HAP-1 (cell line): ENCODE measurements around the gene TMC3.

ENCODE experiments used
- DNase-seq, 2 experiments: peaks; one replicate each; pipeline ENCODE4 v3.0.0-alpha.2; 2016 to 2020; ENCODE audit warnings: low spot score in 2 of 2
- H3K27me3 ChIP-seq: fragments of 250-450 bp; sonication (Bioruptor Pico); 2 replicates; pipeline ENCODE4 v1.5.1; 2020; ENCODE audit warnings: low read depth, mild to moderate bottlenecking, moderate library complexity
- H3K36me3 ChIP-seq: fragments of 250-450 bp; sonication (Bioruptor Pico); replicated peaks from 2 replicates; pipeline ENCODE4 v1.5.1; 2020; ENCODE audit warnings: mild to moderate bottlenecking
- H3K4me1 ChIP-seq: fragments of 250-450 bp; sonication (Bioruptor Pico); 2 replicates; pipeline ENCODE4 v1.5.1; 2020; ENCODE audit warnings: mild to moderate bottlenecking
- H3K4me3 ChIP-seq: fragments of 250-450 bp; sonication (Bioruptor Pico); 2 replicates; pipeline ENCODE4 v1.5.1; 2020; ENCODE audit warnings: mild to moderate bottlenecking, moderate library complexity
- H3K9me3 ChIP-seq: fragments of 250-450 bp; sonication (Bioruptor Pico); 2 replicates; pipeline ENCODE4 v1.5.1; 2020; ENCODE audit warnings: mild to moderate bottlenecking, moderate library complexity
- in situ Hi-C: fragments of 300-500 bp; cut with MboI; formaldehyde crosslinking; loops from 3 replicates; pipeline ENCODE4 v1.14.3; 2020; ENCODE audit warnings: low sequenced_read_pairs, inconsistent platforms, mixed read lengths

TMC3 gene

DNA sequence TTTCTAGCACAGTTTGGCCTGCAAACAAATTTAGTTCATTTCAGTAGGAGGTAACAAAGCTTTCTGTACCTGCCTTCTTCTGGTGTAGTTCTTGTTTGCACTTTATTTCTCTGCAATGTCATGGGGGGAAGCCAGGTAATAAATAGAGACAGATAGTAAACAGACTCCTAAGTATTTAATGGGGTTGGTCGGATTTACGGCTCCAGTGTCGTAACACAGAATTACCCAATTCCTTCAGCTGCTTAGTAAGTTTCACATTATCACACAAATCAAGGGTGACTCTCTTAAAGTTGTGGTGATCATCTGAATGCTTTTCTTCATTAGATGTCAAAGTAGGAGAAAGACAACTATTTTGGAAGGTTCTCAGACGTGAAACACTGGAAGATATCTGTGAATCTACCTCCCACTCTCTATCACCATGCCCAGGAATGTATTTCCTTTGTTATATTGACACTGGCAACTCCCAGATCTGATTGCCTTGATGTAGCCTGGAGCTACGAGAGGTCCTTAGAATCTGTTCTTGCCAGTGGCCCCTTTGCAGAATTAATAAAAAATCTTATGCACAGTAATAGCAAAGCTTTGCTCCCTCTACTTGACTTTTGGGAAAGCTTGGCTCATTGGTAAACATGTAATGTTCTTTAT is 25.0 kb upstream of the TMC3 start:
- DNase-seq, result no peak

DNA sequence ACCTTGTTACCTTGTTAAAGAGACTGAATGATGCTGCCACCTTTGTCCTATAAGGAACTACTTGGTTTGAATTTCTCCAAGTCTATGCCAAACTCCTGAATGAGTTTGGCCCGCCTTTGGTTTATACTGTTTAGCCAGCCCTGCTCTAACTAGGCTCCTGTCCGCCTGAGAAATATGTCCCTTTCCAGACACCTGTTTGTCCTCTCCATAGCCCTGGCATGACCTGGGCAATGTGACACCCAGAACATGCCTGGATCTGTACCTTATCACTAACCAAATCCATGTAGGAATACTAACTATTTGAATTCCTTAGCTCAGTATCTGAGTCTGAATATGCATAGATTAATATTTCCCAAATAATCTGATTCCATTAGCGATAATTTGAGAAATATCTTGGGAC is 24.4 kb upstream of the TMC3 start:
- H3K36me3 ChIP-seq, result no peaks in the 10 kb centered on the region
- DNase-seq, result no peak
- in situ Hi-C loops, result no loop called here

More for the DNA sequence above, 25.0 kb upstream of the TMC3 start:
- Histone ChIP-seq H3K27me3 (peaks cover 10% of the 10 kb centered on the region), H3K4me1 (no peaks in the 10 kb centered on the region), H3K36me3 (no peaks in the 10 kb centered on the region), H3K9me3 (no peaks in the 10 kb centered on the region), H3K4me3 (no peak overlapping the region)
- in situ Hi-C loops, result no loop called here

DNA sequence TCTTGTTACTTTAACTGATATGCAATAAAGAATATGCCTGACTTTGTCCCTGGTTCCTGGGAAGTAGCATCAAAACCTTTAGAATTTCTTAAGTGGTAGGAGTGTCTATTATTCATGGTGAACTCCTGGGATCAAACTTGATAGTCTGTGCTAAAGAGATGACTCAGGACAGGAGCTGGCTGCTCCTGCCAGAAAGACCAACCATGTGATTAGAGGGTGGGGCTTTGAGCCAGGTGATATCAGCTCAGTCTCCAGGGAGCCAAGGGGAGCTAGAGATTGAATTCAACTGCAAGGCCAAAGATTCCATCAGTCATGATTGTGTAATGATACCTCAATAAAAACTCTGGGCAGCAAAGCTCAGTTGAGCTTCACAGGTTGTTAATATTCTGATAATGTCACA is 20.6 kb upstream of the TMC3 start:
- in situ Hi-C loops, result no loop called here

More for the DNA sequence above, 24.4 kb upstream of the TMC3 start:
- Histone ChIP-seq H3K4me3 (no peak overlapping the region), H3K27me3 (peaks cover 10% of the 10 kb centered on the region), H3K4me1 (no peaks in the 10 kb centered on the region), H3K9me3 (no peaks in the 10 kb centered on the region)

DNA sequence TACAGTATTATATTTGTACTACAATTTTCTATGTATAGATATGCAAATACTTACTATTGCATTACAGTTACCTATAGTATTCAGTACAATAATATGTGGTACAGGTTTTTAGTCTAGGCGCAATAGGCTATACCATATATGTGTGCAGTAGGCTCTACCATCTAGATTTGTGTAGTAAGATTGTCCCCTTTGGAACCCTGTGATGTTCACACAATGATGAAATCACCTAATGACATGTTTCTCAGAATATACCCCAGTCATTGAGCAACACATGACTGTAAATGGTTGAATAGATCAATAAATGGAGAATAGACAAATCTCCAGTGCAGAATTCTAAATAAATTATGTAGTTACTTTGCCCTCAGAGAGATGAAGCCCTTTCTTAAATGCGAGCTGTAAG is 17.6 kb upstream of the TMC3 start:
- Histone ChIP-seq H3K4me1 (no peaks in the 10 kb centered on the region), H3K9me3 (no peaks in the 10 kb centered on the region), H3K4me3 (no peak overlapping the region), H3K27me3 (peaks cover 3% of the 10 kb centered on the region; the same call in 1 of the 2 replicates), H3K36me3 (no peaks in the 10 kb centered on the region)
- in situ Hi-C loops, result no loop called here
- no peak for DNase-seq

More for the DNA sequence above, 20.6 kb upstream of the TMC3 start:
- no peak overlapping the region for H3K4me3 ChIP-seq
- H3K36me3 ChIP-seq, result no peaks in the 10 kb centered on the region
- H3K4me1 ChIP-seq, result no peaks in the 10 kb centered on the region
- no peaks in the 10 kb centered on the region for H3K9me3 ChIP-seq
- H3K27me3 ChIP-seq, result peaks cover 7% of the 10 kb centered on the region
- no peak for DNase-seq

DNA sequence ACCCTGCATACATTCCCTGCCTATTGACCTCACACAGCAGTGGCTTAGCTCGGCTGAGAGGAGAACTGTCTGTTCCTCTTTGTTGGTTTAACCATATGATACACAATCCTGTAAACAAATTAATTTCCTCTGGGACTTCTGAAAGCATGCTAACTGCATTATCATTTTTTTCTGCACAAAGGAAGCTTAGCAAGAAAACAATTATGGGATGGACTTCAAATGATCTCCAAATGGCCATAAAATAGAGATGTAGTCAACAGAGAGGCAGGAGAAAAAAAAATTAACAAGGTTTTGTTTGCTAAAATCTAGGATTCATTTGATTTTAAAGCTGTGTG is 14.4 kb upstream of the TMC3 start:
- Histone ChIP-seq H3K4me1 (no peaks in the 10 kb centered on the region), H3K27me3 (peaks cover 3% of the 10 kb centered on the region; the same call in 1 of the 2 replicates), H3K9me3 (no peaks in the 10 kb centered on the region; the same call in 1 of the 2 replicates), H3K4me3 (no peak overlapping the region), H3K36me3 (no peaks in the 10 kb centered on the region)
- in situ Hi-C loops, result no loop called here
- DNase-seq, result no peak

DNA sequence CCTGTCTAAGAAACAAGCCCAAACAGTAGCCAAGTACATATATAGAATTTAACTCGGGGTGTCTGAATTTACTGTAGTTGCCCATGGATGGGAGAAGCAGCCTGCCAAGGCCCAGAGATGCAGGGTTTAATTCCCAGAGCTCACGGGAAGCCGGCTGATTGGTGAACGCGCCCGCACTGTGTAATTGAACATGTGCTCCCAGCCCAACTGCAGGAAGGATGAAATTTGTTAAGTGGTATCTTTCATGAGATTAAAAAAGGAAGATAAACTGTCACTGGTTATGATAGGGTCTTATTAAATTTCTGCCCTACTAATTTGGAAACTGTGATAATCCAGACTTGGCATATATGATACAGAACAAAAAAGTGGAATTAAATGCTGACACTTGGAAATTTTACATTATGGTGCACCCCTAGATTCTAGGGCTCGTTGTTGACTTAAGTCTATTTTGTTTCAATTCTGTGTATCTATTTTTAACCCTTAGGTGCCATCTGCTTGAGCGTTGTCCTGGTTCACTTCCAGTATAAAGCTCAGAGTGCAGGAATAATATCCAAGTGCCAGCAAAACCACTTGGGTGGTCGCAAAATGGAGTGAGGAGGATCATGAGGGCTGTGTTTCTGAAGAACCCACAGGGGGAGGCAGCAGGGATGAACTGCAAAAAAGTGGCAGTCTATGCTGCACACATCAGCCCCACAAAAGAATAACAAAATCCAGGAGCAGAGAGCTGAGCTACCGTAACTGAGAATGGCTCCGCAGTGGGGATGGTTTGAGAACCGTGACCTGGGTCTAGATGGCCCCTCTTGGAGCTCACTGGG is 13.8 kb upstream of the TMC3 start:
- in situ Hi-C loops, result no loop called here
- Histone ChIP-seq H3K4me3 (no peak overlapping the region), H3K36me3 (no peaks in the 10 kb centered on the region), H3K27me3 (peaks cover 7% of the 10 kb centered on the region), H3K4me1 (no peaks in the 10 kb centered on the region), H3K9me3 (no peaks in the 10 kb centered on the region; the same call in 1 of the 2 replicates)
- no peak for DNase-seq

DNA sequence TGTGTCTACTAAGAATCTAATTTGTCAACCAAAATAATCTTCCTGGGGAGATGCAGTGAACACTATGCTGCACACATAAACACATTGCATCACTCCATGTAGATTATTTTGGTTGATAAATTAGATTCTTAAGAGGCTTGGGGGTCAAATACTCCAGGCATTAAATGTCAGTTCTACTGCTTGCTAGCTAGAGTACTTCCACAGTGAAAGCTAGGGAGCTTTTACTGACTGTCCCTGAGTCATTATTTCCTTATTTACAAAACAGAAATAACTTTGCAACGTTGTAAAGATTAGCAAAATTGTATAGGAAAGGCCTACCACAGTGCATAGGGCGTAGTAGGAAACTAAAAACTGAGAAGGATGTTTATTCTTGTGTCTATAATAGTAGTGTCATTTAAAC is 12.9 kb upstream of the TMC3 start:
- no peaks in the 10 kb centered on the region for H3K36me3 ChIP-seq
- H3K9me3 ChIP-seq, result no peaks in the 10 kb centered on the region; the same call in 1 of the 2 replicates
- in situ Hi-C loops, result no loop called here
- H3K4me3 ChIP-seq, result no peak overlapping the region
- no peaks in the 10 kb centered on the region for H3K4me1 ChIP-seq
- peaks cover 8% of the 10 kb centered on the region for H3K27me3 ChIP-seq
- no peak for DNase-seq

DNA sequence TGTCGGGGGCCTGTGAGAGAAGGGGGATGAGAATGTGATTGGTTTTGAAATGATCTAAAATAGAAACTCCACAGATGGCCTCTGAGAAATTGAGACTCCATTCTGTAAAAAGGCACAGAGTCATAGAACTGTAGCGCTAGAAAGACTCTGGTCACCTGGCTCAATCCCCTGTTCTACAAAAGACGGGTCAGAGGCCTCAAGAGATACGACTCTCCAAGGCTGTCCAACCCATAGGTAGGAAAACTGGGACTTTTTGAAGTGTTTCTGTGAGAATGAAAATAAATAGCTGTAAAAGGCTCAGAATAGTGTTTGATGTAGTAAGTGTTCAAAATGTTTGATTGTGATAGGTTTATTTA is 11.7 kb upstream of the TMC3 start:
- Histone ChIP-seq H3K4me3 (no peak overlapping the region), H3K36me3 (no peaks in the 10 kb centered on the region), H3K4me1 (no peaks in the 10 kb centered on the region; the same call in 1 of the 2 replicates), H3K27me3 (peaks cover 8% of the 10 kb centered on the region), H3K9me3 (no peaks in the 10 kb centered on the region; the same call in 1 of the 2 replicates)
- in situ Hi-C loops, result no loop called here
- DNase-seq, result no peak

DNA sequence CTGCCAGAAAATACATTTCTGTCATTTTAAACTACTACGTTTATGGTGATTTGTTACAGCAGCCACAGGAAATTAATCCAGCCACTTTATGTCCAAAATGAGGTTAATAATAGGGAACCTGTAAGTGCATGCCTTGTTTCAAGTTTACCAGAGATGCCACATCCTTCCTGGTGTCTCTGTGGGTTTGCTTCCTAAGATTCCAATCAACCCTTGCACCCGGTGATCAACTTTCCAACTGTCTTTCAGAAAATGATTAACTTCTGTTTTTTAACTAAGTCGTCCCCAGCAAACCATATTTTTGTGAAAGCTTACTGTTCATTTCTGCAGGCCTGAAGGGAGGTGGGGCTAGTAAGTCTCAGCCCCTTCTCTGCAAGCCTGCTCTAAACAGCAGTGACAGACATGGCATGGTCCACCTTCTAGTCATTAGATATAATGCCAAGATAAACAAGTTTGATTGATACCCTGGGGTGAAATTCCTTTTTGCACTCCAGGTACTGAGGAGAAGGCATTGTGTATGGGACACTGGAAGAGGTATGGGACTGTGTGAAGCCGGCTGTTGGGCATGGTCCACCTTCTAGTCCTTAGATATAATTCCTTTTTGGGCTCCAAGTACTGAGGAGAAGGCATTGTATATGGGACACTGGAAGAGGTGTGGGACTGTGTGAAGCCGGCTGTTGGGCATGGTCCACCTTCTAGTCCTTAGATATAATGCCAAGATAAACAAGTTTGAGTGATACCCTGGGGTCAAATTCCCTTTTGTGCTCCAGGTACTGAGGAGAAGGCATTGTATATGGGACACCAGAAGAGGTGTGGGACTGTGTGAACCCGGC is 11.1 kb upstream of the TMC3 start:
- no peak for DNase-seq
- Histone ChIP-seq H3K4me1 (no peaks in the 10 kb centered on the region; the same call in 1 of the 2 replicates), H3K9me3 (no peaks in the 10 kb centered on the region; the same call in 1 of the 2 replicates), H3K27me3 (peaks cover 12% of the 10 kb centered on the region), H3K4me3 (no peak overlapping the region), H3K36me3 (no peaks in the 10 kb centered on the region)
- in situ Hi-C loops, result no loop called here

DNA sequence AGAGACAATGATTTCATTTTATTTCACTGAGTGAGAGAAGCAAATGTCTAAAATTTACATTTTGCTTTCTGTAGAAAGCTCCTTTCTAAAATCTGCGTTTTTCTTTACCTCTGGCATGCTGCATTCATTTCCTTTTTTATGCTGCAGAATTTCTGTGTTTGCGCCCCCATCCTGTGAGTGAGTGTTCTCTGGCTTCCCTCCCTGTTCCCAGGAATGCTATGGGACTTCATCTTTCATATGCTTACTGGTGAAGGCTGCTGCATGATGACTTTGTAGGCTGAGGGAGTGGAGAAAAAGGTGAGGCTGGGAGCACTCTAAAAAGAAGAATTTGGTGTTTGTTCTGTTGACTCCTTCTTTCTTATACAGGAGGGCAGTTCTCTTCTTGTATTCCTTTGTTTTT is 7.7 kb upstream of the TMC3 start:
- Histone ChIP-seq H3K4me3 (no peak overlapping the region), H3K4me1 (no peaks in the 10 kb centered on the region; the same call in 1 of the 2 replicates), H3K36me3 (no peaks in the 10 kb centered on the region), H3K27me3 (peaks cover 29% of the 10 kb centered on the region), H3K9me3 (no peaks in the 10 kb centered on the region; the same call in 1 of the 2 replicates)
- in situ Hi-C loops, result no loop called here
- DNase-seq, result no peak

DNA sequence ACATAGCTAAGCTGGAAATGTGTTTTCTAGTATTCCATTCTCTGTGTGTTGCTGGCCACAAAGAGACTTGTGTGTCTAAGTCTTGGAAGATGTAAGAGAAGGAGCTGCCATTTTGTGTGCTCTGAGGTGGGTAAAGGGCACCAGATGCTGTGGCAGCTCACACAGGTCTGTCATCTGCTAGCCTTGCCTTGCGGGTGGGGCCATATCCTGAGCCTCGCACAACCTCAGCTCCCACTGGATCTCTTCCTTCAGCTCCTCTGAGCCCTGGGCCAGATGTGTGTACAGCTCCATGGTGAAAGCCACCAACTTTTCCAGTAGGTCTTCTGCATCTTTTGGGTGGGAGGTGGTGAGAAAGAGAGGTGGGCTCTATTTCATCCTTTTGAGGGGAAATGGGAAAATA is 6.7 kb upstream of the TMC3 start:
- no peaks in the 10 kb centered on the region for H3K36me3 ChIP-seq
- H3K9me3 ChIP-seq, result no peaks in the 10 kb centered on the region; the same call in 1 of the 2 replicates
- H3K27me3 ChIP-seq, result peaks cover 31% of the 10 kb centered on the region
- no peak for DNase-seq
- H3K4me3 ChIP-seq, result no peak overlapping the region
- no peaks in the 10 kb centered on the region; the same call in 1 of the 2 replicates for H3K4me1 ChIP-seq
- in situ Hi-C loops, result no loop called here

DNA sequence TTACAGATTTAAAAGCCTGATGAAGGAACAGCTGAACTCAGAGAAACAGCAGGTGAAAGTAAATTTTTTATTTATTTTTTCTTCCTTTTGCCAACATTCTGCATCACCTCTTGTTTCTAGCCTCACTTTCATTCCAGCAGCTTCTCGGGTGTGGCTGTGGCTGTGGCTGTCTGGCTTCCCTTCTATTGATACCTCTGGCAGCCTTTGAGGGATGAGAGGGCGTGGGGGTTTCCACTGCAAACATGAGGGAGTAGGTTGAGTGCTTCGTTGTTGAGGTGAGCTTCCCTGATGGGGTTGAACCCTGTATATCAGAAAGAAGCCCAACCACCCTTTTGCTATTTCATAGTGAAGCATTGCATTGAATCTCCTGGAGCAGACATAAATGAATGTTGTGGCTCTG is 6.2 kb upstream of the TMC3 start:
- Histone ChIP-seq H3K36me3 (no peaks in the 10 kb centered on the region), H3K4me1 (no peaks in the 10 kb centered on the region; the same call in 1 of the 2 replicates), H3K9me3 (no peaks in the 10 kb centered on the region; the same call in 1 of the 2 replicates), H3K4me3 (no peak overlapping the region), H3K27me3 (peaks cover 35% of the 10 kb centered on the region)
- in situ Hi-C loops, result no loop called here
- DNase-seq, result no peak

DNA sequence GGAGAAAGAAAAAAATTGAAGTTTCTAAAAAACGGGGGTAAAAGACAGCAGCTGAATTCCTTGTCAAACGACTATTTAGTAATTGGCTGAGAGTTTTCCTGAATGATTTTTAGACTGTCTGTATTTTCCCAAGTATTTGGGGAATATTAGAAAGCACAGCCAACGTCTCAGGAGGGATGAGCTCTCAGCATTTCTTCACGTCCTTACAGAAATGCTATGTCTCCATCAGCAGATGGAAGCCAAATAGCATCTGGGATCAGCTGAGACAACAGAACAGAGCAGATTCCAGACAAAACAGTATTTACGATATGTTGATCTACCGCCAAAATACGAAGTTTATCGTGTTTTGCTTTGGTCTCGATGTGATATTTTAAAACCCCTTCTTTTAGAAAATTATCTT is 5.3 kb upstream of the TMC3 start:
- Histone ChIP-seq H3K27me3 (peaks cover 38% of the 10 kb centered on the region), H3K36me3 (no peaks in the 10 kb centered on the region), H3K4me3 (no peak overlapping the region), H3K9me3 (no peaks in the 10 kb centered on the region), H3K4me1 (no peaks in the 10 kb centered on the region; the same call in 1 of the 2 replicates)
- no peak for DNase-seq
- in situ Hi-C loops, result no loop called here
